Fibroblast of the conjunctiva (primary cell): ENCODE data around the gene ALDH1A3.
"Not testable (repeated sequence)": the region's sequence is repeated elsewhere in the genome, so short reads cannot be mapped to it uniquely, and the experiment has no call there.

Experiments
- DNase-seq: peaks from one replicate; pipeline ENCODE4 v3.0.0-alpha.2; 2010; ENCODE audit warnings: low read depth

The ALDH1A3 gene

DNA sequence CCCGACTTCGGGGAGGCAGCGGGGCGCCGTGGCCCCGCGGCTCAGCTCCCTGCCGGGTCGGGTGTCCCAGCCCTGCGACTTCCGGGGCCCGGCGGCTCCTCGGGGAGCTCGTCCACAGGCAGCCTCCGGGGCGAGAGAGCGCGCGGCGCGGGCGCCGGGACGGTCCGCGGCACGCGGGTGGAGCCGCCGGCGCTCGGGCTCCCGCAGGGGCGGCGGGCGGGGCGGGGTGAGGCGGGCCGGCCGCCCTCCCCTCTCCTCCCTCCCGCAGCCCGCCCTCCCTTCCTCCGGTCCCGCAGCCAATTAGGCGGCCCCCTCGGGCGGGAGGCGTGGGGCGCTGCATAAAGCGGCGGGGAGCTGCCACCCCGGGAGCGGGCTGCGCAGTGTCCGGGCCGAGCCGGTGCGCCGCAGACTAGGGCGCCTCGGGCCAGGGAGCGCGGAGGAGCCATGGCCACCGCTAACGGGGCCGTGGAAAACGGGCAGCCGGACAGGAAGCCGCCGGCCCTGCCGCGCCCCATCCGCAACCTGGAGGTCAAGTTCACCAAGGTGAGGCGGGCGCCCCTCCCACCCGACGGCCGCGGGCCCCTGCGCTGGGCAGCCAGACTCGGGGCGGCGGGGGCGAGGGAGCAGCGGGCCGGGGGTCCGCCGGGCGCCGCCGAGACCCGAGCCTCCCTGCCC is at the start of gene ALDH1A3:
TSS of gene ALDH1A3 (plus strand) at position 368 of the 675 bp plus-strand sequence. CDS start at position 445, 77 bp downstream.
- DNase-seq, result no peak

DNA sequence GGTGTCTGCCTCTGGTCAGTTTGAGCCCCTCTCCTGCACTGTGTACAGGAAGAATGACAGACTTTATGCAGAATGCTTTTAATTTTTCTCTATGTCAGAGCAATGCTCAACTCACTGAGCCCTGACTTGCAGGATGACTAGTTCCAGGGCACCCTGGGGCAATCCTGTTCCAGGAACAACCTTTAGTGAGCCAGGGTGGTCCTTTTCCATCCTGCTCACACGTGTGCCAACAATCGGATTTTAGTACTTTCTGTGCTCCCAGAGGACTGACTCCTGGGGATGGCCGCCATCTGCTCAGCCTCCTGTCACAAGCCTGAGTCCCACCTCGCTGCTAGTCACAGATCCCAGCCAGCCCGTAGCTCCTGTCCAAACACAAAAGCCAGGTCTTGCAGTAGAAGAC is 48.2 kb upstream of the ALDH1A3 start:
- DNase-seq, result no peak

DNA sequence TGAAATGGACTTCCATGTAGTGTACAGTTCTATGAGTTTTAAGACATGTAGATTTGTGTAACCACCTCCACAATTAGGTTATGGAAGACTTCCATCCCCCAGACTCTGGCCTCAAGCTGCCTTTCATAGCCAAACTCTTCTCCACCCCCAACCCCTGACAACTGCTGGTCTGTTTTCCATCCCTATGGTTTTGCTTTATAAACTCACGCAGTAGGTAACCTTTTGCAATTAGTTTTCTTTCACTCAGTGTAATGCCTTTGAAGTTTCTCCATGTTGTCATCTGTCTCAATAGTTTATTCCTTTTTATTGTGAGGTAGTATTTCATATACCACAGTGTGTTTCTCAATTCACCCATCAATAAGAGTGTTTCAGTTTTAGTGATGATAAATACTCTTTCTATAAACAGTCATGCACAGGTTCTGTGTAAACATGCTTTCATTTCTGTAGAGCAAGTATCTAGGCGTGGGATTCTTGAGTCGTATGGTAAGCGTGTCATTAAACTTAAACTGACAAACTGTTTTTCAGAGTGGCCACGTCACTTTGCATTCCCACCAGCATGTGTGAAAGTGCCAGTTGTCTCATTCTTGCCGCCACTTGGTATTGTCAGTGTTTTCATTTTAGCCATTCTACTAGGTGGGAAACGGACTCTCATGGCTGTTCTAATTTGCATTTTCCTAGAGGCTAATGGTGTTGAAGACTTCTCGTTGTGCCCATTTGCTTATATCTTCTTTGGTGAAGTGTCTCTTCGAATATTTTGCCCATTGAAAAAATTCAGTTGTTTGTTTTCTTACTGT is 47.3 kb upstream of the ALDH1A3 start:
- DNase-seq, result no peak

DNA sequence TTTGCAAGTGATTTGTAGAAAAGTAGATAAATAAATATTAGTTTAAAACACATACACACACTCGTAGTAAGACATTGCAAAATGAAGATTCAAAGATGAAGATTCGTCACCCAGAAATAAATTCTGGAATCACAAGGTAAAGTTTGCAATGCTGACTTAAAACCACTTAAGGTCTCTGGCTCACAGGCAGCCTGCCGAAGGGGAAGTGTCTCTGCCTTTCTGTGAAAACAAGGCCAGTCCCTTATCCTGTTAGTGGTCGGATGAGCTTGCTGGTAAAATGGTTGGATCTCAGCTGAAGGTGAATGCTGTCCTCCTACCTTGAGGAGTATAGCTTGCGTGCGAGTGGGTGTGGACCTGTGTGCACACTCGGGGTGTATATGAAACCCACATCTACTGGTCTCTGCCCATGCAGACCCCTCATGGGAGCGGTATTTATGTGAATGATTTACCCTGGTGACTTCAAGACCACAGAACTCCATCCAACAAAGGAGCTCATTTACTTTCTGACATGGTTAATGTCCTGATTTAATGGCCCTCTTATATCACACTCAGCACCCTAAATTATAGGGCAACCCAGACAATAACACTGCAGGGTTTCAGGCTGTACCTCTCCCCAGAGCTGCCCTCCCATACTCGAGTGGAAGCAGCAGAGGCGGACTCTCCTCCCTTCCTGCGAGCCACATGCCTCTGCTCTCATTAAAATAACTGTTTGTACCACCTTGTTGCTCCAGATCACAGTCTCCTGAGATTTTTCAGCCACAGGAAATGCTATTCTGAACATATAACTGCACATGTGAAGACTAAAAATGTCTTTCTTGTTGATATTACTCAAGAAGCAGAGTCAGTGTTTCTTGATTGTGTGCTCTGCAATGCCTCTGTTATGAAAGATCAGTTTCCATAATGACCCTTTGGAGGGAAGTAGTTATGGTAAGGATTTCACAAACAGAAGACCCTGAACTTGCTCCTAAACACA is 45.9 kb upstream of the ALDH1A3 start:
- no peak for DNase-seq

DNA sequence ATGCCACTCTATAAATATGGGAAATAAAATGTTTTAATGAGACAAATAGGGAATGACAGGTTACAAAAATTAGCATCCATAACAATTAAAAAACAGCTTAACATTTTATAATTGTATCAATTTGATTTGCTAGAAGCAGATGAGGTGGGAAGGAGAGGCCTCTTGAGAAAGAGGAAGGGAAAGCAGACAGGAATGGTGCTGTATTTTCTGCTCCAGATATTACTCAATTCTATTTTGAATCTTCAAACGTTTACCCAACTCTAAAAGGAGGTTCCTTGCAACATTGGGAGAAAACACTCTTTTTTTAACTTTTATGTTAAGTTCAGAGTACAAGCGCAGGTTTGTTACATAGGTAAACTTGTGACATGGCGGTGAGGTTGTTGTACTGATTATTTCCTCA is 44.9 kb upstream of the ALDH1A3 start:
- no peak for DNase-seq

DNA sequence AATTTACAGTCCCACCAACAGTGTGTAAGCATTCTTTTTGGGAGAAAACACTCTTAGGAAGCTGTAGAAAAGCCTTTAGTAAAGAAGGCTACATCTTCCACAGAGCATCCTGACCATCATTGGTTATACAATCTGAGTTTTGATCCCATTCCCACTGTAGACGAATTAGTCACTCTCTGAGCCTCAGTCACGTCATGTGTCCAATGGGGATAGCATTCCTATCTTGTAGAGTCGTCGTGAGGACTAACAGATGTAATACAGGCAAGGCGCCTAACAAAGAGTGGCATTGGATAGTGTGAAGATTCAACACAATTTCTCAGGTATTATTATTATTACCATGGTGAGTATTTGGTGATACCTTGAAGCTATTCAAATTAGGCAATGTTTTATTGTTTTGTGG is 44.0 kb upstream of the ALDH1A3 start:
- DNase-seq, result no peak

DNA sequence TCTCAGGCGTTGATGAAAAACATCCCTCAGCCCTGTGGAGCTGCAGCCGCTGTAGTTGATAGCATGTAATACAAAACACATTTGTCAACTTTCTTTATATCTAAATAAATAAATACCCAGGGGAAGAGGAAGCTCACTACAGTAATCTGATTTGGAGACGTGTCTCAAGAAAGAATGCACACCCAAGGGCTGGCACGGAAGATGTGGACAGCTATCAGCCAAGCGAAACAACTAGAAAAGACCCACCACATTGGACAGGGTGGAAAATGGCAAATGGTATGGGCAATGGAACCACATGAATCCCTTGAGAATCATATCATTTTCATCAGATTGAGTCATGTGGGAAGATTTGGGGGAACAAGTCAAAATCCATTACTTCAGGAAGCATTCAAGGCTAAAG is 43.1 kb upstream of the ALDH1A3 start:
- peak; percentile 42 for DNase-seq

DNA sequence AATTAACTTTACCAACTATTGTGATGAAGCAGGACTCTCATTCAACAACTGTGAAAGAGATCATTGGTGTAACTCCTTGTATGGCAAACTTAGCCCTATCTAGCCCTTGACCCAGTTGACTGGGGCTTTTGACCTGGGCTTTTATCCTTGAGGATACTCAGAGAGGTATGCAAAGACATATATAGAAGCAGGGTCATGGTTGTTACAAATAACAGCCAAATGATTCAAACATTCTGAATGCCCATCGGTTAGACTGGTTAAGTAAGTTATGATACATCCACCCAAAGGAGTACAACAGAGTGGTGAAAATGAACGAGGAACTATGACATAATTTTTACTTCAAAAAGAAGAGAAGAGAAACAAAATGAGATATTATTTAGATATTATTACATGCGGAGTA is 38.2 kb upstream of the ALDH1A3 start:
- DNase-seq, result no peak

DNA sequence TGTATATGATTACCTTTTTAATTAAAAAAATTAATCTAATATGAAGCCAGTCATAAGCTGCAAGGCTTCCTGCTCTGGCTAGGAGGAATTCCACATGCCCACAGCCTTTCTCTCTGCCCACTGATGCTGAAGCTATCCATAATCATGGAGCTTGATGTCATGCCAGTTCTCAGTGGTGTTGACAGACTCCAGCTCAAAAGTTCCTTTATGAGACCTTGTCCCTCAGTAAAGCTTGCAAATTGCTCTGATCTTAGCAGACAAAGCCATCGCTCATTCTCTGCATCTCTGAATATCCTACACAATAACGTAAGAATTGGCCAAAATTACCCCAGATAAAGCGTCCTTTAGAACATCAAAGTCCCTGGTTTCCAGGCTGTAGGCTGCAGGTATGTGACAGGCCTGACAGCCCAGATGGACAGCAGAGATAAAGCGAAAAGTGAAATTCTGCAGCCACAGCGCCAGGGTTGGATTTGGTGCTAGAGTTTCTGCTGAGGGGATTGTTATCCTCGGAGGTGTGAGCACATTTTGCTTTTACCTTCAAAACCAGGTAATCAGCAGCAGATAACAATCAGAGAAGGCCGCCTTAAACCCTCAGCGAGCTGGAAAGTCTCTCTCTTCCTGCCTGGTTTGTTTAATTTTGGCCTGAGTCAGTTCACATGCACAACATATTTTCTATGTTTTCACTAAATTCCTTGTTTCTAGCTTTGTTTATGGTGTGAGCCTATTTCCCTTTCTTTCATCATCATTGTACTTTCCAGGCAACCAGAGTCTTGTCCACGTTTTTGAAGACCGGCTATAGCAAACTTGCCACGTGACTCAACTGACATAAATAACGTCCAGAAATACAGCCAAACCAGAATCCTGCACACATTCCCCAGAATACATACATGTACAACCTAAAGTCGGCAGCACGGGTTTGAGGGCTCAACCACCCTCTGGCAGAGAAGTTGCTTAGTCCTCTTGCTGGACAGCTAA is 36.6 kb upstream of the ALDH1A3 start:
- peak; percentile 92 for DNase-seq

DNA sequence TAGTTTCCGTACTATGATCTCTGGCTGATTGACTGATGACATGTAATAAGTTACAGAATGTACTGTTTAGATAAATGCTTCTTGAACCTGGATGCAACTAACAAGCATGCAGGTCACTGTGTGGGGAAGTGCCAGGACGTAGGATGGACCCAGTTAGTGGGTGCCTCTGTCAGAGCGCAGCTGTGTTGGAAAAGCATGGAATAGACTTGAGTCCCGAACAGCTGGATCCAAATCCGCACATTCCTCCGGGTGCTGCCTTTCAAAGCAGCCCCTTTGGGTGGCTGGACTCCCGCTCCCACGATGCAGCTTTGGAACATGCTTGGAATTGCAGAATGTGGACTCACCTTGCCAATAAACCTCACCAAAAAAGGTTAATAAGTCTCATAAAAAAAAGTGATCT is 35.5 kb upstream of the ALDH1A3 start:
- DNase-seq, result no peak

DNA sequence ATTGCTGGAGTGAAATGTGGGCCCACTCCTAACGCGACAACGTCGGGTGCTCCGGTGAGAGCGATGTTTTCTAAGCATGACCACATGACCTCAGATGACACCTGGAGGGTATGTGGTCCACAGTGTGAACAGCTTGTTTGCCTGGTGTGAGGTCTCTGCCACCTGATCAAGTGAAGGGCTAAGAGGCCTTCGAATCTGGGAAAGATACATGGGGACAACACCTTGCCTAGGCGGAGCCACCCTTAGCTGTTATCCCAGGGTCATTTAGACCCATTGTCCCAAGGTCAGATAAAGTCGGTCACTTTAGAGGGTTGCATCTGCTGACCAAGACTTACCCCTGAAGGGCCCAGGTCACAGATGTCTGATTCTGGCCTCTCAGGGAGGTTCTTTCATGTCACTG is 34.9 kb upstream of the ALDH1A3 start:
- DNase-seq, result no peak

DNA sequence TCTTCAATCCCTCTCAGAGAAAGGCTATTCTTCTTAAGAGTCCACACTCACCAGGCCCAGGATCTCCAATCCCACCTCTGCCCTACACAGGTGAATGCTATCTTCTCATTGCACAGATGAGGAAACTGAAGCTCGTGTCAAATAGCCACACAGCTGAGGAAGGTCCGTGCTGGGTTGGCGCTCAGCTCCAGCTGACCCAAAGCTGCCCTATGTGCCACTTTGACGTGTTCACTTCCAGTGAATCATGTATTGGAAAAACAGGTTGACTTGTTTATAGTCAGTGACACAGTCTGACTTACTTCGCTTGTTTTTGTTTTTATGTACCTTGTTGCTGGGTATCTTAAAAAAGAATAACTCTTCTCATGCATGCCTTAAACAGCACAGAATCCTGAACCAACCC is 32.4 kb upstream of the ALDH1A3 start:
- no peak for DNase-seq

DNA sequence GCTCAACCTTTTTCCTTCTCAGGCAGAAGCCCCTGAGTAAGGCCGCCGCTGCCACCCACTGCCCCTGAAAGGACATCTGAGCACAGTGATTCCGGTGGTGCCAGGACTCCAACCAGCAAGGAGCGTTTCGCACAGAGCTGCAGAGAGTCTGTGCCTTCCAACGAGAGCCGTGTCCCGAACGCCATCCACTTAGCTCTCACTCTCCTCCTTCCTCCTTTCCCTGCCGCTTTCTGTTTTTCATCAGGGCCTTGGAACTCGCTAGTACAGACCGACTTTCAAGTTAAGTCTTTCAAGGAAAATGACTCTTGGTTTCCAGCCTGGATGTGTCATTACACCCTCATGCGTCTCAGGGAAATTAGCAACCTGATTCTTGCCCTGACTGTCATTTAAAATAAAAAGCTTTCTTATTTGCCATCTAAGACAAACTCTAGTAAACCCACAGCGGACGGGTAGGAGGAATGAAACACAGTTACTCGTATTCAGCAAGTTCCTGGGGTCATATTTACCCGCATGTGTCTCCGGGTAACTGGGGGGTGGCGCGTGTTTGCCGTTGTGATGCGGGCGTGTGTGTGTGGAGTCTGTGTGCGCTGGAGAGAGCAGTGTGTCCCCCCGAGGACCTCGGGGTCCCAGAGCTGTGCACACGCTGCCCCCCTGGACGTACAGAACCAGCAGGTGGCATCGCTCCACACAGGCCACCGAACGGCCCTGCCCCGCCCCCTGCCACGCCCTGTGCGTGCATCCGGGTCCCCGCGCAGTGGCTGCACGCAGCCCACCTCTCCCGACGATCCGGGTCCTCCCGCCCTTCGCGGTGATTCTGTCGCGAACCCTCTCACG is 30.4 kb upstream of the ALDH1A3 start:
- peak; percentile 30 for DNase-seq

DNA sequence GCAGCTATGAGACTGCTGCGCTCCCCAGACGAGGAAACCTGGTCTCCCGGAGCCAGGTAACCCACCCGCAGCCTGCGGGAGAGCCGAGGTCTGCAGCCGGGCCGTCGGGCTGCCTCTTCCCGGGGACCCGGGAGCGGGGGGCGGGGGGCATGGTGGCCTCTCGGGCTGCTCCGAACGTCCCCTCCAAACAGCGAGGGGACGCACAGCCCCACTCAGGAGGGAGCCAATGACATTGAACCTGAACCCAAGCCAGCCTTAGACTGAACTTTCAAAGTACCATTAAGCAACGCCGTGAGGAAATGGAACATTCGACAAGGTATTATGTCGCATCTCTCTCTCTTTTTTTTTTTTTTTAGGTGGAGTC is 29.8 kb upstream of the ALDH1A3 start:
- no peak for DNase-seq

DNA sequence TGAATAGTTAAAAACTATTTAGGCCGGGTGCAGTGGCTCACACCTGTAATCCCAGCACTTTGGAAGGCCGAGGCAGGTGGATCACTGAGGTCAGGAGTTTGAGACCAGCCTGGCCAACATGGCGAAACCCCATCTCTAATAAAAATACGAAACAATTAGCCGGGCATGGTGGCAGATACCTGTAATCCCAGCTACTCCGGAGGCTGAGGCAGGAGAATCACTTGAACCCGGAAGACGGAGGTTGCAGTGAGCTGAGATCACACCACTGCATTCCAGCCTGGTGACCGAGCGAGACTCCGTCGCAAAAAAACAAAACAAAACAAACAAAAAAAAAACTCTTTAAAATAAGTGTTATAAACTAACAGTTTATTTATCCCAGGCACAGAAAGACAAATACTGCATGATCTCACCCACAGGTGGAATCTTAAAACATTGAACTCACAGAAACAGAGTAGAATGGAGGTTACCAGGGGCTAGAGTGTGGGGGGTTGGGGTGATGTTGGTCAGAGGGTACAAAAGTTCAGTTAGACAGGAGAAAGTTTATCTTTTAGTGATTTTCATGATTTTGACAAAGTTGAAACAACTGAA is 28.1 kb upstream of the ALDH1A3 start:
- DNase-seq, result not testable (repeated sequence)

DNA sequence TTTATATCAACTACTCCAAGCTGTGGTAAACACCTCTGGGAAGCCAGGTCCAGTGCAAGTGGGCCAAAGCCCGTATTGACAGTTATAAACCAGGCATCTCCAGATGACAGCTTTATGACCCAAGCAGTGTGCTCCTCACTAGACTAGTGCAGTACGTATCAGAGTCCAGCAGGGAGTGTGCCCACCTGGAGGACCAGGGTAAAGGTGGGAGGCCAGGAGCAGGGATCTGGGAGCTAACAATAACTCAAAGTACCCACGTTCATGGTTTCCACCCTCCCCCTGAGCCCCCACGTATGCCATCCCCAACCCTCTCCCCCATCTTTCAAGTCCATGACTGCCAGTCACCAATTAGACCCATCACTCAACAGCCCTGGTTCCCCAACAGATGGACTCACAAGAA is 27.0 kb upstream of the ALDH1A3 start:
- DNase-seq, result no peak

DNA sequence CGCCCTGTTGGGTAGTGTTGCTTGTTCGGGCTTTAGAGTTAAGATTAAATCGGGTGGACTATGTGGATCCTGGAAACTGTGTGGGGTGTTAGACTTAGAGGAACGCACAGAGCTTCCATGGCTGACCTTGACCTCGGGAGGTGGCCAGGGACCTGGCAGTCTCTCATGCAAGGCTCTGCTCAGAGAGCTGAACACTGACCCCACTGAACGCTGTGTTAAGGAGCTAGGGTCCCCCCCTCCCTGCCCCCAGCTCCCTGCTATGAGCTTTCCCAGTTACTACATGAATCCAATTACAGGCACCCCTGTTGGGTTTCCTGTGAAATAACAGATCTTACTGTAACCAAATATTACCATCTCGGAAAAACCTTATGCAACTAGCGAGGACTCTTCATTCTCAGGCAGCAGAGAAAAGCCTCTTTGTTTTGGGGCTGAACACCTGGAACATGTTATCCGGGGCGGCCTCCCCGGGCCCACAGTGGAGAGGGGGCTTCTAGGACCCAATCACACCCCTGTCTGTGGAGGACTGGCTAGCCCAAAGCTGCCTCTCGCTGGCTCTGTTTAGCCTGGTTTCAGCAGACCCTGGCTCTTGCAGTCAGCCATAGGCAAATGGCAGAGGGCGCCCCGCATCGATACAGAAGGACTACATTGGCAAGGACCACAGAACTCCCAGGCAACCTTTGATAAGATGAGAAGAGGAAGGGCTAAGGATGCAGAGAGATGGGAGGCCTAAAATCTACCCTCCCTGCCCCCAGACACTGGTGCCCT is 25.8 kb upstream of the ALDH1A3 start:
- no peak for DNase-seq

DNA sequence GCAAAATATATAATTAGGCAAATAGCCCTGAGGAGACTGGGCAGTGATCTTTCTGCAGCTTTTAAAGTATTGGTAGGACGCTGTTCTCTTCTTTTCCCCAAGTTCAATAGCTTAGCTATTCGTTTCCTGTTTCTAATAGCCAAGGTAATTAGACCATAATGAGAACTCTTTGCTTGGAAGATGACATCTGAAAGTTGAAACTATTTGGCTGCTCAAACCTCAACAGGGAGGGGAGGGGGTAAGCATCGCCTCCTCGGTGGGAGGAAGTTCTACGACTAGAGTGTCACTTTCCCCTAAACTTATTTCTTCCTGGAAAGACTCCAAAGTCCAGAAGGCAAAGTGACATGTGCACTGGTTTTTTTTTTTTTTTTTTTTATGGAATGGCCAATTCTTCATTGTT is 22.8 kb upstream of the ALDH1A3 start:
- no peak for DNase-seq

DNA sequence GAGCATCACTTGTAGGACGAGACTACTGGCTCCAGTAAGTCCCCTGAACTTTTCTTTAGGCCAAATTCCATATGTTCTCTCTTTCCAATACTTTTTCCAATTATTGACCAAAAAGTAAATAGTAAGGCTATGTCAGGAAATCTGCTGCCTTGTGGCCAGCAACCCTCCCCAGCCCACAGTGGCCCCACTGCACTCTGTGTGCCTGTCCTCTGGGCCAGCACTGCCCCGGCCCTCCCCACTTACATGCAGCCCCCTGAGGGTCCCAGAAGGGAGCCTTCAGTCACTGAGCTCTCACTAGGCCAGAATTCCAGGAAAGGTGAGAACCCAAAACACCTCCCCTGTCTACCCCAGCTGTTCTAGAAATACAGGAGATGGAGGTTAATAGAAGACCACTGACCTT is 21.3 kb upstream of the ALDH1A3 start:
- no peak for DNase-seq
